ENCODE results near the gene FGF10.

- no peak for TF ChIP-seq CTCF (conservative IDR thresholded peaks at IDR 0.05; ENCODE audit: low read length)
- TF ChIP-seq EZH2phosphoT487 (IDR thresholded peaks at IDR 0.05; ENCODE audit: borderline replicate concordance, low read depth, low read length) = no peak
Measured at GRCh38 chr5:44260793-44261192, 128.4 kb downstream of the FGF10 start.
